CD4-positive, alpha-beta T cell treated with Interferon gamma for 1 hour (primary cell): ENCODE measurements around the gene TMEM266.

Source experiments
- DNase-seq: peaks from one replicate; pipeline ENCODE4 v3.0.0-alpha.2; 2020

Gene TMEM266

DNA sequence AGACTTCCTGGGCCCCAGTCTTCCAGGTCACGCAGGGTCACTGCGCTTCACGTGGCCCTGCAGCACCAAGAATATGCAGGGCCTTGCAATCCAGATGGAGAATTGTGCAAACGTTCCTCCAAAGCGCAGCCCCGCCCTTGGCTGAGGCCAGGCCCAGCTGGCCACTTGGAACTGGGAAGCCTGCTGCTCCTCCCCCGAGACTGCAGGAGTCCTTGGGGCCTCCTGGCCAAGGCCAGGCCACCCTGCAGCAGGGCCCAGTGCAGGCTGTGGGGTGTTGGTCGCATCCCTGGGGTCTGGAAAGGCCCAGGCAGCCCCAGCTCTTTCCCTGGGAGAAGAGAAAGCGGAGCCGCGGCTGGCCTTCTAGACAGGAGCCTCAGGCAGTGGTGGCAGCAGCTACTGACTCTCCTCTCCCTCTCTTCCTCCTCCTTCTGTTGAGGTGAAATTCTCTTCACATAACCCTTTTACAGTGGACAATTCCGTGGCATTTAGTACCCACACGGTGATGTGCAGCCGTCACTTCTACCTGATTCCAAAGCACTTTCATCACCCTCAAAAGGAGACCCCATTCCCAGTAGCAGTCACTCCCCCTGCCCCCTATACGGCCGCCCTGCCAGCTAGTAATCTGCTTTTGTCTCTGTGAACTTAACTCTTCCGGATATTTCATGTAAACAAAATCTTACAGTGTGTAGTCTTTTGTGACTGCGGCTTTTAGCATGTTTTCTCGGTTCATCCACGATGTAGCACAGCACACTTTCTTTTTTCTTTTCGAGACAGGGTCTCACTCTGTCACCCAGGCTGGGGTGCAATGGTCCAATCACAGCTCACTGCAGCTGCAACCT is 103.9 kb downstream of the TMEM266 start:
- DNase-seq, result peak; percentile 13

DNA sequence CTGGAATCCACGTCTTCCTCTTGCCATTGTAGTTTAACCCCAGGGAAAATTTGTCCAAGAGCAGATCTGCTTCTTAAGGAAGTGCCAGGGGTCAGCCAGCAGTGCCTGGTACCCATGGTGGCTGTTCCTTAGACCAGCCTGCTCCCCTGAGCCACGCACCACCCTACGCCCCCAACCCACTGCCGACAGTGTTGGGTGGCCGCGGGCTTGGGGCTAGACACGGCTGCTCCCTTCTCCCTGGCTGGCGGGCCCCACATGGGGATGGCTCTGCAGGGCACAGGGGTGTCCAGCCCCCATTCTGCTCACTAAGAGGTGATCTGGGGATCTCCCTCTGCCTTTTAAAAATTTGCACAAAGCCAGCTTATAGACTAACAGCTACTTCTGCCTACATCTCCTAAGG is 104.8 kb downstream of the TMEM266 start:
- DNase-seq, result no peak

GRCh38 chr15:76165951-76166350 is 106.2 kb downstream of the TMEM266 start:
- DNase-seq, result no peak

DNA sequence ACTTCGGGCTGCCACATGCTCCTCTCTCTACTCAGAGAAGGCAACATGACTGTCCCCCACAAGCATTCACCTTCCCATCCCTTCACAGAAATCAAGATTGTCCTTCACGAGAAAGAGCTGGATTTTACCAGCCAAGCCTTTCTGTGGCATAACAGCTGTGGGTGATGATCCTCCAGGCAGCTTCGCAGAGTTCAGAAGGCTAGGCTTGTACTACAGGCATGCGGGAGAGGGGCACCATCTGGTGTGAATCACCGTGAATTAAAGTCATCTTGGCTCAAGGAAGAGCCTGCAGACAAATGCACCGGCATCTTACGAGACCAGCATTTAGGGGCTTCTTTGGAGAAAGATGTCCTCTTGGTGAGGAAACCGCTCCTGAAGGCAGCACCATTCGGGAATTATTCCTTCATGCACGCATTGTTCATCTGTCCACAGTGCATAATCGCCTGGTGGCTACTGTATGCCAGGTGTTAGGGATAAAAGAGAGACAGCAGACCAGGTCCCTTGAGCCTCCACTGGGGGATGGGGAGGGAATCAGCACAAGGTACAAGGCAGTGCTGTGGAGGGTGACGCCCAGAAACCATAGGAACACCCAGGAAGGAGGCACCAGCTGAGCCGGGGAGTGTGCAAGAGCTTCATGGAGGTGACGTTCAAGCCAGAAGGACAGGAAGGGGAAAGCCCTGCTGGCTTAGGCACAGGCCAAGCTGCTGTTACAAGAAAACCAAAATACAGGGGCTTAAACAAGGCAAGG is 108.6 kb downstream of the TMEM266 start:
- no peak for DNase-seq

DNA sequence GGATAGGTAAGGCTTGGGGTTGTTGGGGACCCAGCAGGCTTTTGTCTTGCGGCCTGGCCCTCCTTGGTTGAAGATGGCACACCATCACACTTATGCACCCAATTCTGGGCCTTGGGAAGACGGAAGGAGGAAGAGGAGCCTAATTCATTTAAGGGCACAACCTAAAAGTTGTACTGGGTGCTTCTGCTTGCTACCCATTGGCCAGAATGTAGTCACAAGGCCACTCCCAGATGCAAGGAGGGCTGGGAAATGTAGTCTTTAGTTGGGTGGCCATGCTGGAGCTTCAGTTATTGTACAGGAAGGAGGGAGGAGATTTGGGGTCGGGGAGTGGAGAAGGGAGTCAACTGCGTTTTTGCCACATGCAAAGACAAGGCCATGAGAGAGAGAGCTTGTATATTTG is 109.2 kb downstream of the TMEM266 start:
- peak; percentile 15 for DNase-seq

DNA sequence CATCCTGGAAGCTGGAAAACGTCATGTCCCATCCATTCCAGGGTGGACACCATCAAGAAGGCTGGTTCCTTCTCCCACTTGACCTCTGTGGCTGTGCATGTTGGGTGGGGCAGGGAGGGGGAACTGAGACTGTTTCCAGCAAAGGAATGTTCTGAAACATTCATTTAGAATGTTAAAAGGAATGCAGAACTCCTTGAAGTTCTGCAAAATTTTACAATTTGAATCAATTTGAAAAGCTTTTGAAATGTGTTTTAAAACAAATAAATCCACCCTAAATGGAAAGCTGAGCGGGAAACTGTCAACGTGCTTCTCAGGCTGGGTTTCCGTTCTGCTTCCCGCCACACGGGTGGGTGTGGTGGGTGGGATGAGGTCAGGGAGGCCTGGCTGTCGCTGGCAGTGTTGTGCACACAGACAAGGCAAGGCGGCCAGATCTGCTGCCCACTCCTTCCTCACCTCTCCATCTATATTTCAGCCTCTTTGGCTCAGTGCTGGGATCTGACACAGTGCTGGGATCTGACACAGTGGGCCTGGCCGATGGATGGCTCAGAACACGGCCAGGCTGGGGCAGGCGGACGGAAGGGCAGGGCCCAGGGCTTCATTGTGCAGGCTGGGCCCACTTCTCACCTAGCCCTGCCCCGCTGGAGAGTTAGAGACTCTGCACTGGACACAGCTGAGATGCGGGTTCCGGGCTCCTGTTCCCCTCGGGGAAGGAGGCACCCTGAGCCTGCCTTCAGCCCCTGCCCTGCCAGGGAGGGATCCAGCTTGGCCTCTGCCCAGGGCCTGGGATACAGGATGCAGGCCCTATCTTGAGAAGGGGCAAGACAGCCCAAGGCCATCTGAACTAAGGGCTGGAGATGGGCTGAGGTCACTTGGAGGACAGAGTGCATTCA is 110.4 kb downstream of the TMEM266 start:
- DNase-seq, result no peak

DNA sequence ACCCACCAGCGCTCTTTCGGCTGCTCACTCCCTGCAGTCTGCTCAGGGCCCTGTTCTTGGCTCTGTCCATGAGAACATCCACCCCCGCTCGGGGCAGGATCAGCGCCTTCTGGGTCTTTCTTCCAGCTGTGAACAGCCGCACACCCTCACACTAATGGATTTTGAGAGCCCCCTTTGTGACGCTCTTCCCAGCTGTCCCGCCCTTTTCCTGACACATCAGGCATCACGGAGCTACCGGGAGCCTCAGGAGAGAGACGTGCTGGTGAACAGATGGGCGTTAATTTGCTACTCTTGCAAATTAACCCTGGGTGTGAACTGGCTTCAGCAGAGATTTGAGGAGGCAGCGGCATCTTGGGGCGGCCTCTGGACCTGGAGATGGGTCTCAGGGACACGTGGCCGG is 113.0 kb downstream of the TMEM266 start:
- DNase-seq, result no peak

- no peak for DNase-seq
Observed at GRCh38 chr15:76173317-76173834, 113.6 kb downstream of the TMEM266 start.

DNA sequence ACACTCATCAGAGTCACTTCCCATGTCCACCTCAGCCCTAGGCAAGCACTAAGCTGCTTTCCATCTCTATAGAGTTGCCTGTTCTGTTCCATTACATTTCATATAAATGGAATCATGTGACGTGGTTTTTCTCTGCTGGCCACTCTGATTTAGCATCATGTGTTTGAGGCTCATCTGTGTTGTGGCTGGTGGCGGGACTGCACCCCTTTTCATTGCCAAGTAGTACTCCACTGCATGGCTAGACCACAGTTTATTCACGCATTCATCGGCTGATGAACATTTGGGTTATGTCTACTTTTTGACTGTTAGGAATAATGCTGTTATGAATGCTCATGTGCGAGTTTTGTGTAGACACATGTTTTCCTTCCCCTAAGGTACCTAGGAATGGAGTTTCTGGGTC is 114.9 kb downstream of the TMEM266 start:
- no peak for DNase-seq

DNA sequence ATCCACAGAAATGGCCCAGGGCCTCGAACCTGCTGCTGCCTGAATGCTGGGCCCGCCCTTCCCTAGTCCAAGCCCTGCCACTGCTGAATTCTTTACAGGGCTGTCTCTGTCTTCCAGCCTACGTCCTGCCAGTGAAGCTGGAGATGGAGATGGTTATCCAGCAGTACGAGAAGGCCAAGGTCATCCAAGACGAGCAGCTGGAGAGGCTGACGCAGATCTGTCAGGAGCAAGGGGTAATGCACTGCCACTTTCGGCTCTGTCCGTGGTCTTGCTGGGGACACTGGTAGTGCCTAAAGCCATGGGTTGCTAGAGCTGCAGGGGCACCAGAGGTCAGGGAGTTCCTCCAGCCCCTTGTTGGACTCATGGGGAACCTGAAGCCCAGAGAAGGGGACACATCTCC is 115.7 kb downstream of the TMEM266 start:
- no peak for DNase-seq

- DNase-seq, result no peak
Observed at GRCh38 chr15:76176059-76176458, 116.3 kb downstream of the TMEM266 start.

DNA sequence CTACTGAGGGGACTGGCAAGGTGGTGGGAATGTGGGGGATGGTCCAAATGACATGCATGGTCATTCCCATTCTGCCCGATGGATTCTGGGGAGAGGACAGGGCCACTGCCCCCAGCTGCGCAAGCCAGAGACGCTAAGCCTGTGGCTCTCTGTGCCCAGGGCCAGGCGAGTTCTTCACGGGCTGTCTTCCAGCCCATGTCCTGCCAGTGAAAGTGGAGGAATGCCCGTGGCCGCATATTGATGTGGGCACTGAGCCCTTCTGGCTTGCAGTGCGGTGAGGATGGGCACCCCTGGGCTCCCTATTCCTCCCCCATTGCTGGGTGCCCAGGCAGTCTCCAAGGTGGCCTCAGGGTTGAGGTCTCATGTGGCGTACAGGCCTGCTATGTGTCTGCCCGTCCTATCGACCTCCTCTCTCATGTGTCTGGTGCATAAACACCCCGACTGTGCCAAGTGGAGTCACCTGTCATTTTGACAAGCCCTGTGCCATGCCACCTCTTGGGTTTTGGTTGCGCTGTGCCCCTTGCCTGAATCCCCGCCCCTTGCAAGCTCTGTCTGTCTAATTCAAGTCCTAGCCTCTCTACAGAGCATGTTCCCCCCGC is 116.8 kb downstream of the TMEM266 start:
- DNase-seq, result no peak

GRCh38 chr15:76177491-76178040 is 117.8 kb downstream of the TMEM266 start:
- no peak for DNase-seq

- DNase-seq, result no peak
Observed at GRCh38 chr15:76178296-76179000, 118.7 kb downstream of the TMEM266 start.

DNA sequence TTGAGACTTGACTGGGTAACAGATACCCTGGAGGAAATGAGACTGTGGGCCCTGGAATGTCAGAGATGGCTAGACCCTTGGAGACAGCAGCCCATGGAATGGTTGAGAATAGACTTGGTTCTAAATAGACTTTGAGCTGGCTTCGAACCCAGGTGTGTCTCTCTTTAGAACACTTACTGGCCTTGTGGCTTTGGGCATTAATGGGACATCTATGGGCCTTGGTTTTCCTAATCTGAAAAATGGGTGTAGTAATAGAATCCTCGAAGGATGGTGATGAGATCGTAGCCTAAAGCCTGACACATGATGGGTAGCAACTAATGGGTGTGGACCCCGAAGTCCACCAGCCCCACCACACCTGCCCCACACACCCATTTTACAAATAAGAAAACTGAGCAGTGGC is 119.2 kb downstream of the TMEM266 start:
- DNase-seq, result no peak

DNA sequence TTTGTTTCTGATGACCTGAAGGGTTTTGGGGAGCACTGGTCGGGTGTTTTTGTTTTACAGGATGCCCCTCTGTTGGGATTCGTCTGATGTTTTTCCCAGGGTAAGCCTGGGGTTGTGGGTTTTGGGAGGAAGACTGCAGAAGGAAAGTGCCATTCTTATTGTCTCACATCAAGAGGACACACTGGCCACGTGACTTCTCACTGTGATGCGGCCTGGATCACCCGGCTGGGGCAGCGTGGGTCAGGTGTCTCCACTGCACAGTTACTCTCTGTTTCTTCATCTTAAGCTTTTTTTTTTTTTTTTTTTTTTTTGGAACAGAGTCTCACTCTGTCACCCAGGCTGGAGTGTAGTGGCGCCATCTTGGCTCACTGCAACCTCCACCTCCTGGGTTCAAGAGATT is 120.5 kb downstream of the TMEM266 start:
- no peak for DNase-seq

- no peak for DNase-seq
Observed at GRCh38 chr15:76181705-76182107, 121.9 kb downstream of the TMEM266 start.

GRCh38 chr15:76183930-76184649 is 124.3 kb downstream of the TMEM266 start:
- no peak for DNase-seq

DNA sequence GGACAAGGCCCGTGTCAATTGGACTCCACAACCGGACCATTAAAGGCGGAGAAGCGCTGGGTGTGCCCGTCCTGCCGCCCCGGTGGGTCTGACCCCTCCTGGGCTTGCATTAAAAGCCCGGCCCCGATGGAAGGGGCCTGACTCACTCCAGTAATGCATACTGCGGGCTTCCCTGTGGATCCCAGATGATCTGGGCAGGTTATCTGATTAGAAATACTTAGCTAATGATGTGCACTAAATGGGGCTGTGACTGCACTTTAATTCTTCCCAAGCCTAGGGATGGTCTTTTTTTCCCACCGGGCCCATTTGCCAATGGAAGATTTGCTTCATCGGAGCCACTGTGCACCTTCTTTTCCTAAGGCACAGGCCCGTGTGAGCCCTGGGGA is 124.9 kb downstream of the TMEM266 start:
- DNase-seq, result no peak

DNA sequence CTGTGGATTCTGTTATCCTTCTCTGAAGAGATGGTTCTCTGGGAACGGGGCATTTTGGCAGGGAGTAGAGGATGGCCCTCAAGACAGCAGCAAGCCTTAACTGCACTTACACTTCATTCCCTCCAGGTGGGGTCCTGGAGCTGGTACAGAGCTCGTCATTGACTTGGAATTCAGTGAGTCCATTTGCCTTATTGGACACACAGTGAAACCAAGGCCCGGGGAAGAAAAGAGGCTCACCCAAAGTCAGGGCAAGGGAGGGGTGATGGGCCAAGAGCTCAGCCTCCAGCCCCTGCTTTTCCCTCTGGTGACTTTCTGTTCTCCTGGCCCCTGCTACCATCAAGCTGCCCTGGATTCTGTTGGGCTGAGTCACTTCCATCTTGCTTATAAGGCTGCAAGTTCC is 125.9 kb downstream of the TMEM266 start:
- no peak for DNase-seq

DNA sequence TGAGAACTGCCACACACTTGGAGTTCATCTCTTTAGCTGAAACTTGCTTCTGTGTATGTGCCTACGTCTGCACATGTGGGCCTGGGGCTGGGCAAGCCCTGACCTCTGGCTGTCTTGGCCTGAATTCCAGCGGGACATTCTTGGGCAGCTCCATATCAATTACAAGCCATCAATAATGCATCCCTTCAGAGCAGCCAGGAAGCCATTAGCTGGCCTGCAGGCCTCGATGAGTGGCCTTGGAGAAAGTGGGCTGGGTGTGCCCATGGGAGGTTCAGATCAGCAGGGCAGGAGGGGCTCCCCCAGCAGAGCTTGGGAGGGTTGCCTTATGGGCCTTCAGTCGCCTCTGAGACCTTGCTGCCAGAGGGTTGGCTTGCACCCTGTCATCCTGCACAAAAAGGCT is 127.4 kb downstream of the TMEM266 start:
- no peak for DNase-seq
